ENCODE measurements around the gene CDK10.
"Not testable (repeated sequence)": the region's sequence is repeated elsewhere in the genome, so short reads cannot be mapped to it uniquely, and the experiment has no call there.

DNA sequence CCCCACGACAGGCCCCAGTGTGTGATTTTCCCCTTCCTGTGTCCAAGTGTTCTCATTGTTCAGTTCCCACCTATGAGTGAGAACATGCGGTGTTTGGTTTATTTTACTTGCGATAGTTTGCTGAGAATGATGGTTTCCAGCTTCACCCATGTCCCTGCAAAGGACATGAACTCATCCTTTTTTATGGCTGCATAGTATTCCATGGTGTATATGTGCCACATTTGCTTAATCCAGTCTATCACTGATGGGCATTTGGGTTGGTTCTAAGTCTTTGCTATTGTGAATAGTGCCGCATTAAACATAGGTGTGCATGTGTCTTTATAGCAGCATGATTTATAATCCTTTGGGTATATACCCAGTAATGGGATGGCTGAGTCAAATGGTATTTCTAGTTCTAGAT is 14.9 kb upstream of the CDK10 start:
- TF ChIP-seq, protein P1, sequence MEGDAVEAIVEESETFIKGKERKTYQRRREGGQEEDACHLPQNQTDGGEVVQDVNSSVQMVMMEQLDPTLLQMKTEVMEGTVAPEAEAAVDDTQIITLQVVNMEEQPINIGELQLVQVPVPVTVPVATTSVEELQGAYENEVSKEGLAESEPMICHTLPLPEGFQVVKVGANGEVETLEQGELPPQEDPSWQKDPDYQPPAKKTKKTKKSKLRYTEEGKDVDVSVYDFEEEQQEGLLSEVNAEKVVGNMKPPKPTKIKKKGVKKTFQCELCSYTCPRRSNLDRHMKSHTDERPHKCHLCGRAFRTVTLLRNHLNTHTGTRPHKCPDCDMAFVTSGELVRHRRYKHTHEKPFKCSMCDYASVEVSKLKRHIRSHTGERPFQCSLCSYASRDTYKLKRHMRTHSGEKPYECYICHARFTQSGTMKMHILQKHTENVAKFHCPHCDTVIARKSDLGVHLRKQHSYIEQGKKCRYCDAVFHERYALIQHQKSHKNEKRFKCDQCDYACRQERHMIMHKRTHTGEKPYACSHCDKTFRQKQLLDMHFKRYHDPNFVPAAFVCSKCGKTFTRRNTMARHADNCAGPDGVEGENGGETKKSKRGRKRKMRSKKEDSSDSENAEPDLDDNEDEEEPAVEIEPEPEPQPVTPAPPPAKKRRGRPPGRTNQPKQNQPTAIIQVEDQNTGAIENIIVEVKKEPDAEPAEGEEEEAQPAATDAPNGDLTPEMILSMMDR (IDR thresholded peaks at IDR 0.05), result not testable (repeated sequence)
- TF ChIP-seq POLR2AphosphoS5 (IDR thresholded peaks at IDR 0.05; ENCODE audit: low read depth, low read length), result not testable (repeated sequence)
- TF ChIP-seq, protein P2, sequence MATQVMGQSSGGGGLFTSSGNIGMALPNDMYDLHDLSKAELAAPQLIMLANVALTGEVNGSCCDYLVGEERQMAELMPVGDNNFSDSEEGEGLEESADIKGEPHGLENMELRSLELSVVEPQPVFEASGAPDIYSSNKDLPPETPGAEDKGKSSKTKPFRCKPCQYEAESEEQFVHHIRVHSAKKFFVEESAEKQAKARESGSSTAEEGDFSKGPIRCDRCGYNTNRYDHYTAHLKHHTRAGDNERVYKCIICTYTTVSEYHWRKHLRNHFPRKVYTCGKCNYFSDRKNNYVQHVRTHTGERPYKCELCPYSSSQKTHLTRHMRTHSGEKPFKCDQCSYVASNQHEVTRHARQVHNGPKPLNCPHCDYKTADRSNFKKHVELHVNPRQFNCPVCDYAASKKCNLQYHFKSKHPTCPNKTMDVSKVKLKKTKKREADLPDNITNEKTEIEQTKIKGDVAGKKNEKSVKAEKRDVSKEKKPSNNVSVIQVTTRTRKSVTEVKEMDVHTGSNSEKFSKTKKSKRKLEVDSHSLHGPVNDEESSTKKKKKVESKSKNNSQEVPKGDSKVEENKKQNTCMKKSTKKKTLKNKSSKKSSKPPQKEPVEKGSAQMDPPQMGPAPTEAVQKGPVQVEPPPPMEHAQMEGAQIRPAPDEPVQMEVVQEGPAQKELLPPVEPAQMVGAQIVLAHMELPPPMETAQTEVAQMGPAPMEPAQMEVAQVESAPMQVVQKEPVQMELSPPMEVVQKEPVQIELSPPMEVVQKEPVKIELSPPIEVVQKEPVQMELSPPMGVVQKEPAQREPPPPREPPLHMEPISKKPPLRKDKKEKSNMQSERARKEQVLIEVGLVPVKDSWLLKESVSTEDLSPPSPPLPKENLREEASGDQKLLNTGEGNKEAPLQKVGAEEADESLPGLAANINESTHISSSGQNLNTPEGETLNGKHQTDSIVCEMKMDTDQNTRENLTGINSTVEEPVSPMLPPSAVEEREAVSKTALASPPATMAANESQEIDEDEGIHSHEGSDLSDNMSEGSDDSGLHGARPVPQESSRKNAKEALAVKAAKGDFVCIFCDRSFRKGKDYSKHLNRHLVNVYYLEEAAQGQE (IDR thresholded peaks at IDR 0.05; ENCODE audit: insufficient read depth in 1 of 2, low read depth in 2 of 2, low read length in 1 of 2), result not testable (repeated sequence)
